Calu3 (cell line): ENCODE results near the gene VDR. TPM values are rescaled to one million over a fixed set of nuclear protein-coding genes. Genes with fewer than 3 reads are reported as not detected.

ENCODE experiments used
- BruUV-seq: library from RNA; stranded (reverse); fragments of 400-500 nt; replicated peaks from 2 replicates; lab custom pipeline; 2021; lab: Mats Ljungman, UMichigan
- CTCF ChIA-PET: fragments of 300-600 bp; sonication (Branson Sonifier 250); formaldehyde crosslinking; loops from one replicate; lab custom pipeline; 2022; ENCODE audit warnings: antibody characterized with exemption; lab: Charles Lee
- DNase-seq: peaks from one replicate; pipeline ENCODE4 v3.0.0; 2022
- H3K27ac Mint-ChIP-seq: one replicate; pipeline ENCODE4 v1.8.0; 2022; ENCODE audit warnings: mixed read lengths; ENCODE audit not compliant: unreplicated experiment
- H3K27me3 Mint-ChIP-seq: one replicate; pipeline ENCODE4 v1.8.0; 2022; ENCODE audit warnings: mixed read lengths; ENCODE audit not compliant: unreplicated experiment
- H3K36me3 Mint-ChIP-seq: one replicate; pipeline ENCODE4 v1.8.0; 2022; ENCODE audit warnings: mild to moderate bottlenecking, moderate library complexity, mixed read lengths; ENCODE audit not compliant: insufficient read depth, unreplicated experiment
- H3K4me1 Mint-ChIP-seq: one replicate; pipeline ENCODE4 v1.8.0; 2022; ENCODE audit warnings: mild to moderate bottlenecking, low read depth, mixed read lengths; ENCODE audit not compliant: unreplicated experiment
- H3K4me3 Mint-ChIP-seq: one replicate; pipeline ENCODE4 v1.8.0; 2022; ENCODE audit warnings: mild to moderate bottlenecking, low read depth, moderate library complexity, mixed read lengths; ENCODE audit not compliant: unreplicated experiment
- H3K9me3 Mint-ChIP-seq: one replicate; pipeline ENCODE4 v1.8.0; 2022; ENCODE audit warnings: low read depth, mixed read lengths; ENCODE audit not compliant: unreplicated experiment
- intact Hi-C: fragments of 100-400 bp; cut with micrococcal nuclease; formaldehyde crosslinking; loops from one replicate; pipeline ENCODE4 v1.10.0; 2022; ENCODE audit not compliant: unreplicated experiment
- total RNA-seq: library from RNA; stranded (reverse); gene quantifications from 2 replicates; pipeline ENCODE4 v1.2.3, GENCODE V29; 2022
- TF ChIP-seq, protein P1 (sequence below): fragments of 200-600 bp; IDR thresholded peaks from one replicate; pipeline ENCODE4 v1.8.0; 2022; ENCODE audit warnings: antibody characterized with exemption; ENCODE audit not compliant: unreplicated experiment

The VDR gene
- total RNA-seq, 1 experiment from 2014 or later, result 10.1 TPM

DNA sequence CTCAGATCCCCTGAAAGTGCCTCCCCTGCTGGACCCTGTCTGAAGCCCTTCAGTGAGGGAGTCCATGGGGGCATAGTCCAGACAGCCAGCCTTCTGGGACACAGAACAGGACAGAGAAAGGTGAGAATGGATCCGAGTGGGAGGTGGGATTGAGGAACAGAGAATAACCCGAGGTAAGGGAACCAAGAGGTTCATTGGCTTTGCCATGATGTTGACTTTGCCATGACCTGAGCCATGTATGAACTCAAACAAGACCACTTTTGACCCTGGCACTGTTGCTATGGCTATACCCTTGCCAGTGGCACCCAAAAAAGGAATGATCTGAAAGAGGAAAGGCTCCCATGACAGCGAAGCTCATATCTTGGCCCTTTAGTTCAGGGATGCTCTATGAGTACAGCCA is 22.6 kb upstream of the VDR start:
- DNase-seq, result no peak
- TF ChIP-seq, protein P1, sequence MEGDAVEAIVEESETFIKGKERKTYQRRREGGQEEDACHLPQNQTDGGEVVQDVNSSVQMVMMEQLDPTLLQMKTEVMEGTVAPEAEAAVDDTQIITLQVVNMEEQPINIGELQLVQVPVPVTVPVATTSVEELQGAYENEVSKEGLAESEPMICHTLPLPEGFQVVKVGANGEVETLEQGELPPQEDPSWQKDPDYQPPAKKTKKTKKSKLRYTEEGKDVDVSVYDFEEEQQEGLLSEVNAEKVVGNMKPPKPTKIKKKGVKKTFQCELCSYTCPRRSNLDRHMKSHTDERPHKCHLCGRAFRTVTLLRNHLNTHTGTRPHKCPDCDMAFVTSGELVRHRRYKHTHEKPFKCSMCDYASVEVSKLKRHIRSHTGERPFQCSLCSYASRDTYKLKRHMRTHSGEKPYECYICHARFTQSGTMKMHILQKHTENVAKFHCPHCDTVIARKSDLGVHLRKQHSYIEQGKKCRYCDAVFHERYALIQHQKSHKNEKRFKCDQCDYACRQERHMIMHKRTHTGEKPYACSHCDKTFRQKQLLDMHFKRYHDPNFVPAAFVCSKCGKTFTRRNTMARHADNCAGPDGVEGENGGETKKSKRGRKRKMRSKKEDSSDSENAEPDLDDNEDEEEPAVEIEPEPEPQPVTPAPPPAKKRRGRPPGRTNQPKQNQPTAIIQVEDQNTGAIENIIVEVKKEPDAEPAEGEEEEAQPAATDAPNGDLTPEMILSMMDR, result no peak
- Mint-ChIP-seq H3K27ac (no peak overlapping the region), H3K4me3 (no peak overlapping the region), H3K36me3 (no peaks in the 10 kb centered on the region), H3K4me1 (no peaks in the 10 kb centered on the region), H3K27me3 (peaks cover 24% of the 10 kb centered on the region), H3K9me3 (no peaks in the 10 kb centered on the region)
- intact Hi-C loops, result no loop called here
- no TSS peak for BruUV-seq
- CTCF ChIA-PET, result no interaction called here

DNA sequence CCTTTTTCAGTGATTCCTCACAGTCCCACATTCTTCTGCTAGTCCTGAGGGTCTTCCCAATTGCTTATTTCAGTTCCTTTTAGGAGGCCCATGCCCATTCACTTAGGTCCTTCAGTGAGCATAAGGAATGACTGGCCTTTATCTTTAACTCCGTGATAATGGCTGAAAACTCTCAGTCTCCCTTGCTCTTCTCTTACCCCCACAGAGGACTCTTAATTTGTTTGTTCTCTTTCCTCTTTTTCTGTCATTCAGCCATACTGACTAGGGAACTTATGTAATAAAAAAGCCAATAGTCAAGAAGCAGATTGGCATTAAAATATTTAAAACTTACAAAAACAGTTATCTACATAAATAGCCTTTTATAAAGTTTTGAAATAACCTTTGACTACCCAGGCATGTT is 17.1 kb upstream of the VDR start:
- CTCF ChIA-PET, result no interaction called here
- H3K4me3 Mint-ChIP-seq, result no peak overlapping the region
- no peaks in the 10 kb centered on the region for H3K4me1 Mint-ChIP-seq
- no peak for DNase-seq
- no peaks in the 10 kb centered on the region for H3K36me3 Mint-ChIP-seq
- intact Hi-C loops, result no loop called here
- H3K9me3 Mint-ChIP-seq, result no peaks in the 10 kb centered on the region
- H3K27me3 Mint-ChIP-seq, result peaks cover 13% of the 10 kb centered on the region
- H3K27ac Mint-ChIP-seq, result no peak overlapping the region
- TF ChIP-seq, protein P1, result no peak
- no TSS peak for BruUV-seq

DNA sequence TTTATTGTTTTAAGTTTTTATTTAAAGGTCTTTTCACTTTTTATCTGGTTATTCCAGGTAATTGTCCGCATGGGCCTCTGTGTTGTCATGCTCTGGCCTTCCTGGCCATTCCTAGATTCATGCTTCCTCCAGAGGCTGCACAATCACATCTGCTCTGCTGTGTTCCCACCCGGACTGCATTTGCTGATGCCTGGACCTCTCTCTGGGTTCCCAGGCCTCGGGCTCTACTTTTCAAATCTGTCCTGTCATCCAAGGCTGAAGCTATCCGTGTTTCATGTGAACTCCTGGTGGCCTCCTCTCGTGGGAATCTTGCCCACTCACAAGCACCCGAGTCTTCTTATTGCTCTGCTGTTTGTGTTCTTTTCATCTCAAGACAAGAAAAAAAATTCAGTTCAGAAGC is 16.1 kb upstream of the VDR start:
- H3K4me3 Mint-ChIP-seq, result no peak overlapping the region

GRCh38 chr12:47913081-47913480 is 8.3 kb upstream of the VDR start:
- no TSS peak for BruUV-seq
- CTCF ChIA-PET, result no interaction called here
- H3K4me1 Mint-ChIP-seq, result no peaks in the 10 kb centered on the region
- intact Hi-C loops, result no loop called here
- no peak overlapping the region for H3K4me3 Mint-ChIP-seq
- TF ChIP-seq, protein P1, result no peak
- DNase-seq, result no peak
- H3K36me3 Mint-ChIP-seq, result no peaks in the 10 kb centered on the region
- peaks cover 23% of the 10 kb centered on the region for H3K27me3 Mint-ChIP-seq
- H3K27ac Mint-ChIP-seq, result no peak overlapping the region
- no peaks in the 10 kb centered on the region for H3K9me3 Mint-ChIP-seq

More for the DNA sequence above, 16.1 kb upstream of the VDR start:
- peaks cover 16% of the 10 kb centered on the region for H3K27me3 Mint-ChIP-seq
- no peak overlapping the region for H3K27ac Mint-ChIP-seq
- TF ChIP-seq, protein P1, result no peak
- no peaks in the 10 kb centered on the region for H3K9me3 Mint-ChIP-seq
- no peak for DNase-seq
- no peaks in the 10 kb centered on the region for H3K4me1 Mint-ChIP-seq
- CTCF ChIA-PET, result interaction anchor here (0.7 kb wide), 1 partner anchor 16 kb away, joined by 3 read pairs; the partner anchor contains the start of gene VDR
- intact Hi-C loops, result no loop called here
- no peaks in the 10 kb centered on the region for H3K36me3 Mint-ChIP-seq
- BruUV-seq, result no TSS peak
